ENCODE measurements around the gene ZNF775.

ZNF775 gene

DNA sequence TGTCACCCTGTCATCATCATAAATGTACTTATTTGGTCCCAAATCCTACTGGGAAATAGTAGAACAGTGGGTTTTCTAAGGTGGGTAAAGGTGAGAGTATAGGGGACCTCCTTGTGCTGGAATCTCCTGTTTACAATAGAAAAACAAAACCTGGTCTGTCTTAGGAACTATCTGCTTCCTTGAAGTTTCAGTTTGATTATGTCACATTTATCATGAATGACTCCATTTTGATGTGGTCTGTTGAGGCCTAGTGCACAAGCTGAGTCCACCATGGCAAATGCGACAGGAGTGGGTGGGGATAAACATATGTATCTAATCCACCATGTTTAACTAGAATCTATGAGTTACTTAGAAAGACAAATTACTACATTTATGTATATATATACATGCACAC lies 23.5 kb upstream of the ZNF775 start:
- Histone ChIP-seq H3K9ac (ENCODE audit: low read length) (no peak overlapping the region), H3K79me2 (ENCODE audit: control insufficient read depth, insufficient read depth, low read length) (no peaks in the 10 kb centered on the region), H4K8ac (ENCODE audit: low read depth, low read length) (no peak overlapping the region), H3K4me1 (ENCODE audit: control insufficient read depth, low read depth, low read length) (no peaks in the 10 kb centered on the region), H3K18ac (ENCODE audit: low read length) (no peak overlapping the region), H3K4ac (ENCODE audit: low read depth, low read length) (no peak overlapping the region), H3K4me2 (ENCODE audit: low read length) (no peak overlapping the region), H3K23ac (ENCODE audit: low read length) (no peak overlapping the region), H3K27me3 (ENCODE audit: insufficient read depth, low read length, poor library complexity) (no peaks in the 10 kb centered on the region), H3K56ac (ENCODE audit: low read length) (no peak overlapping the region), H3K4me3 (ENCODE audit: low read length) (no peak overlapping the region), H2BK5ac (ENCODE audit: low read length) (no peak overlapping the region), H3K27ac (ENCODE audit: low read depth, low read length) (no peak overlapping the region), H2BK15ac (replicated peaks; ENCODE audit: low read depth) (no peak overlapping the region), H4K5ac (ENCODE audit: low read length) (no peak overlapping the region), H2BK120ac (ENCODE audit: low read depth, low read length) (no peak overlapping the region), H3K36me3 (ENCODE audit: control insufficient read depth, insufficient read depth, low read length) (no peaks in the 10 kb centered on the region), H3K79me1 (ENCODE audit: low read length) (no peaks in the 10 kb centered on the region), H2AK5ac (ENCODE audit: low read length) (no peak overlapping the region)
- DNase-seq: no peak
- no CpG with 5 or more reads among the region's 1 CpG for WGBS (ENCODE audit: extremely low coverage, insufficient coverage, low lambda C conversion rate)

- no peak overlapping the region for H4K8ac ChIP-seq (ENCODE audit: low read depth, low read length)
- peak; percentile 69 for DNase-seq
- no peak overlapping the region for H4K5ac ChIP-seq (ENCODE audit: low read length)
- H3K36me3 ChIP-seq (ENCODE audit: control insufficient read depth, insufficient read depth, low read length): no peaks in the 10 kb centered on the region
- H3K23ac ChIP-seq (ENCODE audit: low read length): no peak overlapping the region
- no peak overlapping the region for H3K18ac ChIP-seq (ENCODE audit: low read length)
- no peaks in the 10 kb centered on the region for H3K27me3 ChIP-seq (ENCODE audit: insufficient read depth, low read length, poor library complexity)
- H3K4me2 ChIP-seq (ENCODE audit: low read length): no peak overlapping the region
- no peak overlapping the region for H2BK5ac ChIP-seq (ENCODE audit: low read length)
- H3K56ac ChIP-seq (ENCODE audit: low read length): no peak overlapping the region
- WGBS (ENCODE audit: extremely low coverage, insufficient coverage, low lambda C conversion rate): no CpG with 5 or more reads among the region's 6 CpGs
- no peak overlapping the region for H3K9ac ChIP-seq (ENCODE audit: low read length)
- no peak overlapping the region for H2BK120ac ChIP-seq (ENCODE audit: low read depth, low read length)
- no peak overlapping the region for H2BK15ac ChIP-seq (replicated peaks; ENCODE audit: low read depth)
- no peaks in the 10 kb centered on the region for H3K4me1 ChIP-seq (ENCODE audit: control insufficient read depth, low read depth, low read length)
- H3K79me2 ChIP-seq (ENCODE audit: control insufficient read depth, insufficient read depth, low read length): no peaks in the 10 kb centered on the region
- H2AK5ac ChIP-seq (ENCODE audit: low read length): no peak overlapping the region
- no peak overlapping the region for H3K27ac ChIP-seq (ENCODE audit: low read depth, low read length)
- H3K4ac ChIP-seq (ENCODE audit: low read depth, low read length): no peak overlapping the region
- H3K4me3 ChIP-seq (ENCODE audit: low read length): no peak overlapping the region
- no peaks in the 10 kb centered on the region for H3K79me1 ChIP-seq (ENCODE audit: low read length)
Observed at GRCh38 chr7:150356265-150356897, 22.7 kb upstream of the ZNF775 start.

DNA sequence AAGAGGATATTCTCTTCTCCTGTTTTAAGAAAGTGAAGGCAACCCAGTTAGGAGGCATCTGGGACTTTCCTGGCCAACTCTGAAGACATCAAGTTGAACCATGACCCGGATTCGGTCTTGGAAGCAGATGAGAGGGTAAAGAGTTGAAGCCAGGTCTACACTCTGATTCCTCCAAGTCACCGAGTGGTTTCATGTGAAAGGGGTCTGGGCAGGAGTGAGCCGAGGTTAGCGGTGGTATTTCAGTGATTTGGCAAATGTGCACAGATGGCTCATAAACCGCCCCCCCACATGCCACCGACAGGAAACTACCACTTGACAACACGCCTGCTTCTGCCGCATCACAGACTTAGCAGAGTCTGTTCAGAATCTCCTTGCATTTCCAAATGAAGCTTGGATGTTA lies 21.9 kb upstream of the ZNF775 start:
- no peak overlapping the region for H3K4me3 ChIP-seq (ENCODE audit: low read length)
- no peaks in the 10 kb centered on the region for H3K36me3 ChIP-seq (ENCODE audit: control insufficient read depth, insufficient read depth, low read length)
- H3K27me3 ChIP-seq (ENCODE audit: insufficient read depth, low read length, poor library complexity): no peaks in the 10 kb centered on the region
- no peak overlapping the region for H4K5ac ChIP-seq (ENCODE audit: low read length)
- DNase-seq: no peak
- H2BK120ac ChIP-seq (ENCODE audit: low read depth, low read length): no peak overlapping the region
- H4K8ac ChIP-seq (ENCODE audit: low read depth, low read length): no peak overlapping the region
- no peak overlapping the region for H3K4me2 ChIP-seq (ENCODE audit: low read length)
- H3K4ac ChIP-seq (ENCODE audit: low read depth, low read length): no peak overlapping the region
- no peak overlapping the region for H3K27ac ChIP-seq (ENCODE audit: low read depth, low read length)
- H3K79me2 ChIP-seq (ENCODE audit: control insufficient read depth, insufficient read depth, low read length): no peaks in the 10 kb centered on the region
- WGBS (ENCODE audit: extremely low coverage, insufficient coverage, low lambda C conversion rate): no CpG with 5 or more reads among the region's 9 CpGs
- H2AK5ac ChIP-seq (ENCODE audit: low read length): no peak overlapping the region
- H3K23ac ChIP-seq (ENCODE audit: low read length): no peak overlapping the region
- no peaks in the 10 kb centered on the region for H3K79me1 ChIP-seq (ENCODE audit: low read length)
- H3K56ac ChIP-seq (ENCODE audit: low read length): no peak overlapping the region
- H3K18ac ChIP-seq (ENCODE audit: low read length): no peak overlapping the region
- no peaks in the 10 kb centered on the region for H3K4me1 ChIP-seq (ENCODE audit: control insufficient read depth, low read depth, low read length)
- H2BK15ac ChIP-seq (replicated peaks; ENCODE audit: low read depth): no peak overlapping the region
- H3K9ac ChIP-seq (ENCODE audit: low read length): no peak overlapping the region
- H2BK5ac ChIP-seq (ENCODE audit: low read length): no peak overlapping the region

DNA sequence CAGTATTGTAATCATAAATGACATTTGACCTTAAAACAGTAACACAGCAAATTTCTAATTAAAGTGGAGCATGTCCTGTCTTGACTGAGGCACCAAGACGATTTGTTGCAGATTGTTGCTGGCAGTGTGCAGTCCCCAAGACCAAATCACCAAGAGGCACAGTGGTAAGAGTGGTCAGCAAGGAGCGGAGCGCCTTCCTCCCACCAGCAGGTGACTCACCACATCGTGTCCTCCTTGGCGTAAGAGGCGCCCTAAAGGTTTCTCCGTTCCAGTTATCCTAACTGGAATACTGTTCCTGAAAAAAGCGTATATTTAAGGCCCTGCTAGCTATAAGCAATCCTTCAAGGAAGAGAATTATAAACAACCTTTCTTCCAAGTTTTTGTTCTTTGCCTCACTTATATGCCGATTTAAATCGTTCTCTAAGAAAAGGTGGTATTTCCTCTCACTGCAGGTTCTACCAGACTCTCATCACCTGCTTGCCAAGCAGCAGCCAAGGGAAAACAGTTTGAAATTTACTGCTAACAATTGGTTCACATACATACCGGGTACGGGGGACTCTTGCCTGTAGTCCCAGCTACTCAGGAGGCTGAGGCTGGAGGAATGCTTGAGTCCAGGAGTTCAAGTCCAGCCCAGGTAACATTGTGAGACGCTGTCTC lies 21.2 kb upstream of the ZNF775 start:
- H3K9ac ChIP-seq (ENCODE audit: low read length): no peak overlapping the region
- no peaks in the 10 kb centered on the region for H3K27me3 ChIP-seq (ENCODE audit: insufficient read depth, low read length, poor library complexity)
- H3K18ac ChIP-seq (ENCODE audit: low read length): no peak overlapping the region
- H2BK5ac ChIP-seq (ENCODE audit: low read length): no peak overlapping the region
- H2BK15ac ChIP-seq (replicated peaks; ENCODE audit: low read depth): no peak overlapping the region
- H3K36me3 ChIP-seq (ENCODE audit: control insufficient read depth, insufficient read depth, low read length): no peaks in the 10 kb centered on the region
- no peak overlapping the region for H4K5ac ChIP-seq (ENCODE audit: low read length)
- H2BK120ac ChIP-seq (ENCODE audit: low read depth, low read length): no peak overlapping the region
- H2AK5ac ChIP-seq (ENCODE audit: low read length): no peak overlapping the region
- H3K4ac ChIP-seq (ENCODE audit: low read depth, low read length): no peak overlapping the region
- peak; percentile 57 for DNase-seq
- no peaks in the 10 kb centered on the region for H3K79me2 ChIP-seq (ENCODE audit: control insufficient read depth, insufficient read depth, low read length)
- no peak overlapping the region for H3K23ac ChIP-seq (ENCODE audit: low read length)
- H3K56ac ChIP-seq (ENCODE audit: low read length): no peak overlapping the region
- H4K8ac ChIP-seq (ENCODE audit: low read depth, low read length): no peak overlapping the region
- H3K4me2 ChIP-seq (ENCODE audit: low read length): no peak overlapping the region
- no peaks in the 10 kb centered on the region for H3K79me1 ChIP-seq (ENCODE audit: low read length)
- no CpG with 5 or more reads among the region's 13 CpGs for WGBS (ENCODE audit: extremely low coverage, insufficient coverage, low lambda C conversion rate)
- no peak overlapping the region for H3K27ac ChIP-seq (ENCODE audit: low read depth, low read length)
- H3K4me3 ChIP-seq (ENCODE audit: low read length): no peak overlapping the region
- H3K4me1 ChIP-seq (ENCODE audit: control insufficient read depth, low read depth, low read length): no peaks in the 10 kb centered on the region

- Histone ChIP-seq H3K4me3 (ENCODE audit: low read length) (no peak overlapping the region), H3K4me2 (ENCODE audit: low read length) (no peak overlapping the region)
Observed at GRCh38 chr7:150358433-150358832, 20.7 kb upstream of the ZNF775 start.

More at GRCh38 chr7:150358433-150358832, 20.7 kb upstream of the ZNF775 start:
- H4K8ac ChIP-seq (ENCODE audit: low read depth, low read length): no peak overlapping the region
- no peak overlapping the region for H3K27ac ChIP-seq (ENCODE audit: low read depth, low read length)
- H3K27me3 ChIP-seq (ENCODE audit: insufficient read depth, low read length, poor library complexity): no peaks in the 10 kb centered on the region
- no peak overlapping the region for H2BK5ac ChIP-seq (ENCODE audit: low read length)
- DNase-seq: no peak
- no peaks in the 10 kb centered on the region for H3K4me1 ChIP-seq (ENCODE audit: control insufficient read depth, low read depth, low read length)
- H3K79me2 ChIP-seq (ENCODE audit: control insufficient read depth, insufficient read depth, low read length): no peaks in the 10 kb centered on the region
- WGBS (ENCODE audit: extremely low coverage, insufficient coverage, low lambda C conversion rate): no CpG with 5 or more reads among the region's 4 CpGs
- H2BK15ac ChIP-seq (replicated peaks; ENCODE audit: low read depth): no peak overlapping the region
- H3K56ac ChIP-seq (ENCODE audit: low read length): no peak overlapping the region
- no peak overlapping the region for H2AK5ac ChIP-seq (ENCODE audit: low read length)
- no peaks in the 10 kb centered on the region for H3K79me1 ChIP-seq (ENCODE audit: low read length)
- no peak overlapping the region for H4K5ac ChIP-seq (ENCODE audit: low read length)
- no peak overlapping the region for H3K18ac ChIP-seq (ENCODE audit: low read length)
- H3K4ac ChIP-seq (ENCODE audit: low read depth, low read length): no peak overlapping the region
- no peak overlapping the region for H3K23ac ChIP-seq (ENCODE audit: low read length)
- H3K36me3 ChIP-seq (ENCODE audit: control insufficient read depth, insufficient read depth, low read length): no peaks in the 10 kb centered on the region
- no peak overlapping the region for H2BK120ac ChIP-seq (ENCODE audit: low read depth, low read length)
- no peak overlapping the region for H3K9ac ChIP-seq (ENCODE audit: low read length)

Measured in mesendoderm (in vitro differentiated cells).